PC-3 (cell line): ENCODE data around the gene PSG11. TPM values are rescaled to one million over a fixed set of nuclear protein-coding genes. Genes with fewer than 3 reads are reported as not detected.
"Not testable (repeated sequence)": the region's sequence is repeated elsewhere in the genome, so short reads cannot be mapped to it uniquely, and the experiment has no call there.

Source experiments
- ATAC-seq: fragments of 200-7000 bp; cut with Tn5 transposase; 2 replicates; pipeline ENCODE4 v1.9.1; 2020; ENCODE audit warnings: mild to moderate bottlenecking, moderate library complexity
- BruUV-seq: library from RNA; stranded (reverse); fragments of 400-500 nt; replicated peaks from 2 replicates; lab custom pipeline; 2021; lab: Mats Ljungman, UMichigan
- CTCF ChIA-PET: fragments of 300-600 bp; sonication (Branson Sonifier 250); formaldehyde crosslinking; loops from one replicate; lab custom pipeline; 2022; ENCODE audit warnings: antibody characterized with exemption; lab: Charles Lee
- POLR2A ChIA-PET: fragments of 300-600 bp; sonication (Branson Sonifier 250); formaldehyde crosslinking; loops from one replicate; lab custom pipeline; 2022; ENCODE audit warnings: antibody characterized with exemption; ENCODE audit not compliant: unreplicated experiment; lab: Charles Lee
- DNase-seq: peaks from one replicate; pipeline ENCODE4 v3.0.0-alpha.2; 2015
- H2AFZ ChIP-seq: fragments of 300-600 bp; sonication (generic); 2 replicates; pipeline ENCODE4 v1.6.0; 2016; ENCODE audit warnings: antibody characterized with exemption, low read length
- H3F3A ChIP-seq: fragments of 300-600 bp; sonication (generic); one replicate; pipeline ENCODE4 v1.6.0; 2017; ENCODE audit warnings: antibody characterized with exemption, low read length, control low read depth, mild to moderate bottlenecking; ENCODE audit not compliant: unreplicated experiment
- H3K27ac ChIP-seq: fragments of 300-600 bp; sonication (generic); 2 replicates; pipeline ENCODE4 v1.5.1; 2016; ENCODE audit warnings: mild to moderate bottlenecking, low read length
- H3K27me3 ChIP-seq: fragments of 300-600 bp; sonication (generic); 2 replicates; pipeline ENCODE4 v1.6.1; 2016; ENCODE audit warnings: low read length, mixed read lengths
- H3K36me3 ChIP-seq: fragments of 300-600 bp; sonication (generic); 2 replicates; pipeline ENCODE4 v1.6.1; 2016; ENCODE audit warnings: low read depth, mixed run types, low read length, mixed read lengths
- H3K4me1 ChIP-seq: fragments of 300-600 bp; sonication (generic); 2 replicates; pipeline ENCODE4 v1.5.1; 2016; ENCODE audit warnings: low read length; ENCODE audit not compliant: insufficient read depth
- H3K4me2 ChIP-seq: fragments of 300-600 bp; sonication (generic); 2 replicates; pipeline ENCODE4 v1.6.0; 2016; ENCODE audit warnings: low read length
- H3K4me3 ChIP-seq: fragments of 300-600 bp; sonication (generic); 2 replicates; pipeline ENCODE4 v1.5.1; 2016; ENCODE audit warnings: mild to moderate bottlenecking, low read length, mixed read lengths
- H3K79me2 ChIP-seq: fragments of 300-600 bp; sonication (generic); 2 replicates; pipeline ENCODE4 v1.6.1; 2017; ENCODE audit warnings: low read length, mixed read lengths
- H3K9ac ChIP-seq: fragments of 300-600 bp; sonication (generic); 2 replicates; pipeline ENCODE4 v1.6.0; 2016; ENCODE audit warnings: mild to moderate bottlenecking, low read length
- H3K9me2 ChIP-seq: fragments of 300-600 bp; sonication (generic); replicated peaks from 2 replicates; pipeline ENCODE4 v1.6.1; 2016; ENCODE audit warnings: mixed run types, low read length, mixed read lengths
- H3K9me3 ChIP-seq: fragments of 300-600 bp; sonication (generic); 2 replicates; pipeline ENCODE4 v1.6.1; 2016; ENCODE audit warnings: low read length, mixed read lengths
- H4K20me1 ChIP-seq: fragments of 300-600 bp; sonication (generic); 2 replicates; pipeline ENCODE4 v1.6.1; 2016; ENCODE audit warnings: low read length, mixed read lengths
- CTCF ChIP-seq: fragments of 300-600 bp; sonication (generic); conservative IDR thresholded peaks from 2 replicates; pipeline ENCODE4 v1.5.1; 2017; ENCODE audit warnings: antibody characterized with exemption, low read depth, mild to moderate bottlenecking, low read length
- EZH2 ChIP-seq: fragments of 300-600 bp; sonication (generic); IDR thresholded peaks from one replicate; pipeline ENCODE4 v1.6.1; 2017; ENCODE audit warnings: antibody characterized with exemption, mild to moderate bottlenecking, low read length; ENCODE audit not compliant: unreplicated experiment
- EZH2phosphoT487 ChIP-seq: fragments of 300-600 bp; sonication (generic); IDR thresholded peaks from 2 replicates; pipeline ENCODE4 v1.6.1; 2018; ENCODE audit warnings: mild to moderate bottlenecking, antibody characterized with exemption, low read length, borderline replicate concordance
- intact Hi-C: fragments of 100-400 bp; cut with micrococcal nuclease; formaldehyde crosslinking; loops from 2 replicates; pipeline ENCODE4 v1.9.0; 2023
- total RNA-seq: library from RNA; depleted of rRNA; stranded (reverse); fragments of >200 nt; gene quantifications from 2 replicates; pipeline ENCODE4 v1.2.3, GENCODE V29; 2014

The PSG11 gene
- total RNA-seq, 1 experiment from 2014 or later = not detected

DNA sequence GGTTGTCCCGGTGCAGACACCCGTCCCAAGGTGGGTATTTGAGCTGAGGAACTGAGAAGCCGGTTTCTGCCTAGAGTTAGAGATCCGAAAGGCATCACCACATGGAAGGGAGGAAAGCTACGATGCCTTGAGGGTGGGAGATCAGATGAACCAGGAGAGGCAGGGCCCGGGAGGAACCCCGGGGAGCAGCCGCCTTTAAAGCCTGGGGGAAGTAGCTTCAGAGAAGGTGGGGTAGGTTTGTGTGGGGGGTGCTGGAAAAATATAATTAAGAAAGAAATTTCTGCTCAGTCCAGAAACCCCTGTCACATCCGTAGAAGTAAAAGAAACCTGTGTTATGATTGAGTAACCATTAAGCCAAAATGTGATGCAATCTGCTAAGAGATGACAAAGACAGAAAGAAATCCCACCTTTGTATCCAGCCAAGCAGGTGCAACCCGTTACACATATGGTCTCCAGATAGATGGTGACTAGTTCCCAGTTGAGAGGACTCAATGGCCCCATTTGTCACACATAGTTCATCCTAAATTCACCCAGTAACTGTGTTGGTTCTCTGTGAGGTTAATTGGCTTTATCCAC lies 34.2 kb downstream of the PSG11 start:
- H2AFZ ChIP-seq, H3K4me1 ChIP-seq, H3K36me3 ChIP-seq, BruUV-seq, POLR2A ChIA-PET, H3K4me3 ChIP-seq, intact Hi-C loops, H3K27me3 ChIP-seq, H3K9me2 ChIP-seq, H3F3A ChIP-seq, H3K79me2 ChIP-seq, H3K9me3 ChIP-seq, H4K20me1 ChIP-seq, CTCF ChIA-PET, H3K27ac ChIP-seq, H3K4me2 ChIP-seq, ATAC-seq, H3K9ac ChIP-seq: not testable (repeated sequence)
- peak; percentile 7 for DNase-seq

- intact Hi-C loops = no loop called here
- Histone ChIP-seq H3K4me2 (no peak overlapping the region), H3F3A (no peaks in the 10 kb centered on the region), H3K79me2 (no peaks in the 10 kb centered on the region), H3K4me3 (no peak overlapping the region), H3K4me1 (no peaks in the 10 kb centered on the region; the same call in 1 of the 2 replicates), H3K9me2 (no peaks in the 10 kb centered on the region), H3K9ac (no peak overlapping the region), H3K36me3 (no peaks in the 10 kb centered on the region), H4K20me1 (no peaks in the 10 kb centered on the region), H2AFZ (no peak overlapping the region), H3K9me3 (no peaks in the 10 kb centered on the region), H3K27me3 (no peaks in the 10 kb centered on the region), H3K27ac (no peak overlapping the region)
- ChIA-PET POLR2A (no interaction called here), CTCF (no interaction called here)
- TF ChIP-seq EZH2 (no peak), CTCF (no peak), EZH2phosphoT487 (no peak)
- no peak for ATAC-seq
- BruUV-seq = no TSS peak
- no peak for DNase-seq
Observed at GRCh38 chr19:42989851-42990250, 36.4 kb downstream of the PSG11 start.

- H3K79me2 ChIP-seq, H3K4me1 ChIP-seq, BruUV-seq, H3K9me3 ChIP-seq, H4K20me1 ChIP-seq, H3K36me3 ChIP-seq, H3K4me3 ChIP-seq, H3K27ac ChIP-seq, H3K9ac ChIP-seq, intact Hi-C loops, H3K4me2 ChIP-seq, CTCF ChIA-PET, H2AFZ ChIP-seq, DNase-seq, H3K27me3 ChIP-seq, POLR2A ChIA-PET, H3K9me2 ChIP-seq, ATAC-seq, H3F3A ChIP-seq: not testable (repeated sequence)
Observed at GRCh38 chr19:42989186-42989585, 37.1 kb downstream of the PSG11 start.

DNA sequence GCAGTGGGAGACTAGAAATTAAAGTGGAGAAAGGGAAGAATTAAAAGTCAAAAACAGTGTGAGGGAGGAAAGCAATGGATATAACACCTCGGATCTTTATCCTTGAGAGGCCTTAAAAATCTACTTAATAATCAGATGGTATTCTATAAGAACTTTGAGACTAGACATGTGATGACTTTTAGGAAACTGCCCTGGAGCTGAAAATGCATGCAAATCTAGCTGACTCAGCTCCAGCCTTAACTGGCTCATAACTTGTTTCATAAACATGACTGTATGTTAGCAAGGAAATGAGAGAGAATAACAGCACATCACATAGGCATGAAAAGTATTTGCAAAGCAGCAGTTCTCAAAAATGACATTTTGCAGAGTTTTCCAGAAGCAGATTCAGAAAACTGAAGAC lies 38.1 kb downstream of the PSG11 start:
- H3K27me3 ChIP-seq, H3K9me3 ChIP-seq, intact Hi-C loops, H3K27ac ChIP-seq, BruUV-seq, H3K9ac ChIP-seq, H2AFZ ChIP-seq, H3K79me2 ChIP-seq, H3K4me3 ChIP-seq, ATAC-seq, H3K4me2 ChIP-seq, H3K9me2 ChIP-seq, H4K20me1 ChIP-seq, H3F3A ChIP-seq, H3K4me1 ChIP-seq, DNase-seq, POLR2A ChIA-PET, H3K36me3 ChIP-seq, CTCF ChIA-PET: not testable (repeated sequence)
